ENCODE data around the gene MAGOH. TPM values are rescaled to one million over a fixed set of nuclear protein-coding genes. Genes with fewer than 3 reads are reported as not detected.

Gene MAGOH
- 10 to 100 TPM; 34.0 to 49.7 TPM for total RNA-seq

GRCh38 chr1:53238197-53239155 lies at the start of gene MAGOH:
TSS of gene MAGOH (minus strand) at chr1:53238518. CDS start at chr1:53238448, 70 bp downstream.
- H3K9me3 ChIP-seq = no peaks in the 10 kb centered on the region
- TF ChIP-seq, protein P1, sequence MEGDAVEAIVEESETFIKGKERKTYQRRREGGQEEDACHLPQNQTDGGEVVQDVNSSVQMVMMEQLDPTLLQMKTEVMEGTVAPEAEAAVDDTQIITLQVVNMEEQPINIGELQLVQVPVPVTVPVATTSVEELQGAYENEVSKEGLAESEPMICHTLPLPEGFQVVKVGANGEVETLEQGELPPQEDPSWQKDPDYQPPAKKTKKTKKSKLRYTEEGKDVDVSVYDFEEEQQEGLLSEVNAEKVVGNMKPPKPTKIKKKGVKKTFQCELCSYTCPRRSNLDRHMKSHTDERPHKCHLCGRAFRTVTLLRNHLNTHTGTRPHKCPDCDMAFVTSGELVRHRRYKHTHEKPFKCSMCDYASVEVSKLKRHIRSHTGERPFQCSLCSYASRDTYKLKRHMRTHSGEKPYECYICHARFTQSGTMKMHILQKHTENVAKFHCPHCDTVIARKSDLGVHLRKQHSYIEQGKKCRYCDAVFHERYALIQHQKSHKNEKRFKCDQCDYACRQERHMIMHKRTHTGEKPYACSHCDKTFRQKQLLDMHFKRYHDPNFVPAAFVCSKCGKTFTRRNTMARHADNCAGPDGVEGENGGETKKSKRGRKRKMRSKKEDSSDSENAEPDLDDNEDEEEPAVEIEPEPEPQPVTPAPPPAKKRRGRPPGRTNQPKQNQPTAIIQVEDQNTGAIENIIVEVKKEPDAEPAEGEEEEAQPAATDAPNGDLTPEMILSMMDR (IDR thresholded peaks at IDR 0.05) = no peak

DNA sequence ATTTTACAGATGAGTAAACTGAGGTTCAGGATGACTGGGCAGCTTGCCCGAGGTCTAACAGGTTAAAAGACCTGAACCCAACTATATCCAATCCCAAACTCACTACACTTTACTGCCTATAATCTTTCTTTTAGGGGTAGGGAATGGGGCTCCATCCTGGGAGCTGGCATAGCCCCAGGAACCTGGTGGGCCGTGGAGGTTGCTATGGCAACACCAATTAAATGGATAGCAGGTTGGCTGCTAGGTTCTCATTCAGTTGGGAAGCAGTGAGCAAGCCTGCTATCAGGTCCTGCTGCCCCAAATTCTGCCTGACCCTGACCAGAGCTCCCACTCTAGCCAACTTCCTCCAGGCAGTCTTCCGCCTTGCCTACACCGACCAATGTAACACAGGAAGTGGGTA lies 48.6 kb upstream of the MAGOH start:
- intact Hi-C loops (cut with DNase I) = no loop called here
- H3K4me1 ChIP-seq = no peaks in the 10 kb centered on the region
- H3K27ac ChIP-seq = no peak overlapping the region
- no peaks in the 10 kb centered on the region for H3K9me3 ChIP-seq
- TF ChIP-seq, protein P1 (IDR thresholded peaks at IDR 0.05) = no peak
- H3K27me3 ChIP-seq = no peaks in the 10 kb centered on the region
- H3K4me3 ChIP-seq = no peak overlapping the region
- H3K9ac ChIP-seq (ENCODE audit: low read depth in 2 of 2, low read length in 2 of 2) = no peak overlapping the region
- DNase-seq = no peak
- H3K36me3 ChIP-seq = no peaks in the 10 kb centered on the region

More at GRCh38 chr1:53238197-53239155, at the start of gene MAGOH:
- peak within 1 kb of the TSS; percentile 55 for H3K27ac ChIP-seq
- intact Hi-C loops (cut with DNase I) = no loop called here
- peak; percentile 97 for DNase-seq
- no peaks in the 10 kb centered on the region for H3K27me3 ChIP-seq
- H3K4me1 ChIP-seq = peaks cover 3% of the 10 kb centered on the region
- H3K4me3 ChIP-seq = peak within 1 kb of the TSS; percentile 100
- H3K9ac ChIP-seq (ENCODE audit: low read depth in 2 of 2, low read length in 2 of 2) = peak within 1 kb of the TSS; percentile 91 to 95
- H3K36me3 ChIP-seq = no peaks in the 10 kb centered on the region

GRCh38 chr1:53285969-53286760 lies 47.8 kb upstream of the MAGOH start:
- Histone ChIP-seq H3K9me3 (no peaks in the 10 kb centered on the region), H3K9ac (ENCODE audit: low read depth in 2 of 2, low read length in 2 of 2) (no peak overlapping the region), H3K36me3 (no peaks in the 10 kb centered on the region), H3K4me1 (no peaks in the 10 kb centered on the region), H3K27me3 (no peaks in the 10 kb centered on the region), H3K27ac (no peak overlapping the region), H3K4me3 (no peak overlapping the region)
- intact Hi-C loops (cut with DNase I) = no loop called here
- TF ChIP-seq, protein P1 (IDR thresholded peaks at IDR 0.05) = no peak
- no peak for DNase-seq

DNA sequence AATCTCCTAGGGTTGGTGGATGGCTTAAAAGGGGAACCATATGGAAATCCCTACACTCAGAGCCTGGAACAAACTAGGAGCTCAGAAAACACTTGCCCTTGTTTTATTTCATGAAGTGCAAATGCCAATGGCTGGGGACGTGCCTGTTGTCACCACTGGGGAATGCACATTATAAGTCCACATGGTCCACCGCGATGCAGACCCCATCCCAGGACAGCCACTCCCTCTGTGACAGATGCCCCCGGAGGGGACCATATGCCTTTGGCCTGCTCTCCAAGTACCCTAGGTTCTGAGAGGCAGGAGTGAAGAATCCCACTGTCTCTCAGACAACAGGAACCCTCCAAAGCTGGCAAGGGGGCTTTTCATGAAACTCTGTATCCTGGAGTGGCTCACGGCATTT lies 47.2 kb upstream of the MAGOH start:
- intact Hi-C loops (cut with DNase I) = no loop called here

More for the DNA sequence above, 47.2 kb upstream of the MAGOH start:
- Histone ChIP-seq H3K36me3 (no peaks in the 10 kb centered on the region), H3K9ac (ENCODE audit: low read depth in 2 of 2, low read length in 2 of 2) (no peak overlapping the region), H3K27me3 (no peaks in the 10 kb centered on the region), H3K9me3 (no peaks in the 10 kb centered on the region), H3K4me1 (no peaks in the 10 kb centered on the region), H3K27ac (no peak overlapping the region), H3K4me3 (no peak overlapping the region)
- DNase-seq = no peak
- TF ChIP-seq, protein P1 (IDR thresholded peaks at IDR 0.05) = no peak

All from colonic mucosa (tissue), 4 donors.